ENCODE data around the gene TRERF1.

Gene TRERF1

GRCh38 chr6:42251911-42252637 is 199.7 kb downstream of the TRERF1 start:
- no peak overlapping the region for H3K4me3 ChIP-seq (ENCODE audit: low read depth, low read length, poor library complexity, severe bottlenecking)
- H3K9me3 ChIP-seq (ENCODE audit: low read length): no peaks in the 10 kb centered on the region
- no peak overlapping the region for H3K4me2 ChIP-seq (ENCODE audit: low read length)
- H3K27ac ChIP-seq (ENCODE audit: low read depth, low read length, poor library complexity, severe bottlenecking): no peak overlapping the region
- no peaks in the 10 kb centered on the region for H3F3A ChIP-seq (ENCODE audit: insufficient read depth, low read length)
- no peak overlapping the region for H2AFZ ChIP-seq (ENCODE audit: low read length)
- TF ChIP-seq EZH2 (IDR thresholded peaks at IDR 0.05; ENCODE audit: borderline replicate concordance, low read length) (no peak), CTCF (IDR thresholded peaks at IDR 0.05; ENCODE audit: low read length) (no peak)
- H3K27me3 ChIP-seq (ENCODE audit: insufficient read depth, low read length): no peaks in the 10 kb centered on the region; the same call in 1 of the 2 replicates
- H3K4me1 ChIP-seq (ENCODE audit: insufficient read depth, low read length, severe bottlenecking): no peaks in the 10 kb centered on the region
- no peak overlapping the region for H3K9ac ChIP-seq (ENCODE audit: low read length)
- no peaks in the 10 kb centered on the region for H4K20me1 ChIP-seq (ENCODE audit: insufficient read depth, low read length)
- H3K79me2 ChIP-seq (ENCODE audit: insufficient read depth, low read length): no peaks in the 10 kb centered on the region
- H3K9me2 ChIP-seq (ENCODE audit: low read depth, low read length): no peaks in the 10 kb centered on the region
- no peaks in the 10 kb centered on the region for H3K36me3 ChIP-seq (ENCODE audit: insufficient read depth, low read length)

- H3K4me1 ChIP-seq (ENCODE audit: insufficient read depth, low read length, severe bottlenecking): no peaks in the 10 kb centered on the region
- H3K9me2 ChIP-seq (ENCODE audit: low read depth, low read length): no peaks in the 10 kb centered on the region
- H2AFZ ChIP-seq (ENCODE audit: low read length): no peak overlapping the region
- no peaks in the 10 kb centered on the region for H4K20me1 ChIP-seq (ENCODE audit: insufficient read depth, low read length)
- no peaks in the 10 kb centered on the region for H3K79me2 ChIP-seq (ENCODE audit: insufficient read depth, low read length)
- no peaks in the 10 kb centered on the region; the same call in 1 of the 2 replicates for H3K27me3 ChIP-seq (ENCODE audit: insufficient read depth, low read length)
- no peak for TF ChIP-seq CTCF (IDR thresholded peaks at IDR 0.05; ENCODE audit: low read length)
- TF ChIP-seq EZH2 (IDR thresholded peaks at IDR 0.05; ENCODE audit: borderline replicate concordance, low read length): no peak
- no peaks in the 10 kb centered on the region for H3F3A ChIP-seq (ENCODE audit: insufficient read depth, low read length)
- H3K4me2 ChIP-seq (ENCODE audit: low read length): no peak overlapping the region
- no peak overlapping the region for H3K27ac ChIP-seq (ENCODE audit: low read depth, low read length, poor library complexity, severe bottlenecking)
- no peaks in the 10 kb centered on the region for H3K36me3 ChIP-seq (ENCODE audit: insufficient read depth, low read length)
- no peaks in the 10 kb centered on the region for H3K9me3 ChIP-seq (ENCODE audit: low read length)
- H3K9ac ChIP-seq (ENCODE audit: low read length): no peak overlapping the region
- no peak overlapping the region for H3K4me3 ChIP-seq (ENCODE audit: low read depth, low read length, poor library complexity, severe bottlenecking)
Measured at GRCh38 chr6:42251500-42251899, 200.2 kb downstream of the TRERF1 start.

- Histone ChIP-seq H3K9me3 (ENCODE audit: low read length) (no peaks in the 10 kb centered on the region), H3K4me2 (ENCODE audit: low read length) (no peak overlapping the region), H3K79me2 (ENCODE audit: insufficient read depth, low read length) (no peaks in the 10 kb centered on the region), H3K9me2 (ENCODE audit: low read depth, low read length) (no peaks in the 10 kb centered on the region), H3F3A (ENCODE audit: insufficient read depth, low read length) (no peaks in the 10 kb centered on the region), H3K27ac (ENCODE audit: low read depth, low read length, poor library complexity, severe bottlenecking) (no peak overlapping the region), H3K4me1 (ENCODE audit: insufficient read depth, low read length, severe bottlenecking) (no peaks in the 10 kb centered on the region), H3K9ac (ENCODE audit: low read length) (no peak overlapping the region), H3K36me3 (ENCODE audit: insufficient read depth, low read length) (no peaks in the 10 kb centered on the region), H4K20me1 (ENCODE audit: insufficient read depth, low read length) (no peaks in the 10 kb centered on the region), H3K27me3 (ENCODE audit: insufficient read depth, low read length) (no peaks in the 10 kb centered on the region; the same call in 1 of the 2 replicates), H3K4me3 (ENCODE audit: low read depth, low read length, poor library complexity, severe bottlenecking) (no peak overlapping the region), H2AFZ (ENCODE audit: low read length) (no peak overlapping the region)
- TF ChIP-seq EZH2 (IDR thresholded peaks at IDR 0.05; ENCODE audit: borderline replicate concordance, low read length) (no peak), CTCF (IDR thresholded peaks at IDR 0.05; ENCODE audit: low read length) (no peak)
Measured at GRCh38 chr6:42250274-42250931, 201.3 kb downstream of the TRERF1 start.

All from OCI-LY1 (cell line).